NCI-H526 treated with DMSO at 0.1 percent for 48 hours (cell line): ENCODE results near the gene TLR2.
"Not testable (repeated sequence)": the region's sequence is repeated elsewhere in the genome, so short reads cannot be mapped to it uniquely, and the experiment has no call there.

Experiments used
- DNase-seq: peaks from one replicate; lab custom pipeline; 2025; lab: John Stamatoyannopoulos, UW

The TLR2 gene

DNA sequence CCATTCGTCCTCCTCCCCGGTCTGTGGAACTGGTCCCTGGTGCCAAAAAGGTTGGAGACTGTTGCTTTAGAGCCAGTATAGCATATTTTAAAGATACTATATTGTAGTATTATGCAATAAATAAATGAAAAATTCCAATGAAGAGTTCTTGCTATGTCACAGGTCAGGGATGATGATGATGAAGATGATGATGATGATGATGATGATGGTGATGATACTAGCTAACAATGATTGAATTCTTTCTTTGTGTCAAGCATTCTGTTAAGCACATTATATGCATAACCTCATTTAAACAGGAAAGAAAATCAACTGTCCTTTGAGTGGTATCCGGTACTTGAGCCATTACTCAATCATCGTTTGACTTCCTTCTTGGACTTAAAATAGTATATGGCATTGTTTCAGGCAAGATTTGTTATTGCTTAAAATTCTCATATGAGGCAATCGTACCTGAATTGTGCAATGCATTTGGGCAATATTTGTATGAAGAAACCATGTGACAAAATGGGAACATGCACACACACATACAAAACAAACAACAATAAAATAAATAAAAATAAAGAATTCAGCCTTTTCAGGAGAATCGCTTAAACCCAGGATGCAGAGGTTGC lies 22.8 kb upstream of the TLR2 start:
- DNase-seq: no peak

- no peak for DNase-seq
Observed at GRCh38 chr4:153661908-153662307, 22.2 kb upstream of the TLR2 start.

DNA sequence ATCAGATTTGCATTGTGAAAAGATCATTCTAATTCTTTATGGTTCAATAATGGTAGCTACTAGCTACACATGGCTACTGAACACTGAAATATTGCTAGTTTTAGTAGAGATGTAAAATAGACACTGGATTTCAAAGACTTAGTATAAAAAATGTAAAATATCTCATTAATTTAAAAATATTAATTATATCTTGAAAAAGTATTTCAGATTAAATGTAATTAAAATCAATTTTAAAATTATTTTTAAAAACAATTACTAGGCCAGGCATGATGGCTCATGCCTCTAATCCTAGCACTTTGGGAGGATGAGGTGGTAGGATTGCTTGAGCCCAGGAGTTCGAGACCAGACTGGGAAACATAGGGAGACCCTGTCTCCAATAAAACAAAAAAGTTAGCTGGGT lies 20.4 kb upstream of the TLR2 start:
- DNase-seq: no peak

GRCh38 chr4:153666505-153666904 lies 17.6 kb upstream of the TLR2 start:
- DNase-seq: not testable (repeated sequence)

GRCh38 chr4:153668647-153669046 lies 15.4 kb upstream of the TLR2 start:
- no peak for DNase-seq

DNA sequence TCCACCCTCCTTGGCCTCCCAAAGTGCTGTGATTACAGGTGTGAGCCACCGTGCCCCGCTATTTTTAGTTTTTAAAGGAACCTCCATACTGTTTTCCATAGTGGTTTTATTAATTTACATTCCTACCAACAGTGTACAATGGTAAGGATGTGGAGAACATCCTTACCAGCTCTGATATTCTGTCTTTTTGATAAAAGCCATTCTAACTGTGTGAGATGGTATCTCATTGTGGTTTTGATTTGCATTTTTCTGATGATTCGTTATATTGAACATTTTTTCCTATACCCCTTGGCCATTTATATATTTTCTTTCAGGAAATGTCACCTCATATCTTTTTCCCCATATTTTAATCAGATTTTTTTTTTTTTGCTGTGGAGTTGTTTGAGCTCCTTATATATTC lies 14.2 kb upstream of the TLR2 start:
- DNase-seq: no peak

DNA sequence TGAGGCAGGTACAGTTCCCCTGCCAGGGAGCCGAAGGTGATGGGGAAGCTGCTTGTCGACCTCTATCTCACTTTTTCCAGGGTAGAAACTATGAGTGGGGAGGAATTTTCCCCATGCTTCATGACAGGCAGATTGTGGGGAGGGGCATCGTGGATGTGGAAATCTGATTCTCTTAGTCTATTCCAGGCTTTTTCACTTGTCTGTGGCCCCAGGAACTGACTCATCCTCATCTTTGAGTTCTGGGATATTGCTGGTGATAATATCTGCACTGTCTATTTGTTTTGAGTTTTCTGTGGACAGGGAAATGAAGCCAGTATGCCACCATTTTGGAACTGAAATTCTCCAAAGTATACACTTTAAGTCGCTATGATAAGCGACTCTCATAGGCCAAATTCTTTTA lies 7.6 kb upstream of the TLR2 start:
- no peak for DNase-seq

GRCh38 chr4:153676984-153677383 lies 7.1 kb upstream of the TLR2 start:
- no peak for DNase-seq

DNA sequence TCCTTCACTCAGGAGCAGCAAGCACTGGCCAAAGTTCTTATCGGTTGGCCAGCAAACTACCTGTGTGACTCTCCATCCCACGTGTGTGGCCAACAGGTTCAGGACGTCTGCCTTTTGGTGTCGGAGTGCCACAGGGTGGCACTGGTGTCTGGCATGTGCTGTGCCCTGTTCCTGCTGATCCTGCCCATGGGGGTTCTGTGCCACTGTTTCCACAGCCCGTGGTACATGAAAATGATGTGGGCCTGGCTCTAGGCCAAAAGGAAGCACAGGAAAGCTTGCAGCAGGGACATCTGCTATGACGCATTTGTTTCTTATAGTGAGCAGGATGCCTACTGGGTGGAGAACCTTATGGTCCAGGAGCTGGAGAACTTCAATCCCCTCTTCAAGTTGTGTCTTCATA lies 4.6 kb upstream of the TLR2 start:
- DNase-seq: no peak

- no peak for DNase-seq
Observed at GRCh38 chr4:153683763-153684181, 308 bp upstream of the TLR2 start.

- no peak for DNase-seq
Observed at GRCh38 chr4:153684971-153685371, 891 bp downstream of the TLR2 start.

GRCh38 chr4:153704522-153704921 lies 20.4 kb downstream of the TLR2 start:
- DNase-seq: peak; percentile 17

- DNase-seq: no peak
Observed at GRCh38 chr4:153705743-153706468, 21.8 kb downstream of the TLR2 start.

GRCh38 chr4:153706519-153706918 lies 22.4 kb downstream of the TLR2 start:
- DNase-seq: no peak

DNA sequence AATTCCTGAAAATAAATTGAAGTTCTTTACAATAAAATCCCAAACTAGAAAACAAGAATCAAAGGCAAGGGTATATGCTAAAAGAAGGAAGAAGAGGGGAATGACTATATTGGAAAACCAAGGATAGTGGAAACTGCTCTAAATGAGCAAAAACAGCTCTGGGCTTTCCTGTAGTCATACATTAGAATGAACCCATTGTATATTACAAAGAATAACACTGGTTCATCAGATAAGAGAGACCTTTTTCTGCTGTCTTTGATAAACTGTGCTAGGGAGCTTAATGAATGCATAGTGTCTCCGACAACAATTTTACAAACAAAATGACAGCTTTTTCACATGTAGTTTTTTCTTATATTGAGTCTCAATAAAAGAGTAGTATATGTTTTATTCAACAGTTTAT lies 26.6 kb downstream of the TLR2 start:
- no peak for DNase-seq

GRCh38 chr4:153713866-153714646 lies 30.0 kb downstream of the TLR2 start:
- no peak for DNase-seq

DNA sequence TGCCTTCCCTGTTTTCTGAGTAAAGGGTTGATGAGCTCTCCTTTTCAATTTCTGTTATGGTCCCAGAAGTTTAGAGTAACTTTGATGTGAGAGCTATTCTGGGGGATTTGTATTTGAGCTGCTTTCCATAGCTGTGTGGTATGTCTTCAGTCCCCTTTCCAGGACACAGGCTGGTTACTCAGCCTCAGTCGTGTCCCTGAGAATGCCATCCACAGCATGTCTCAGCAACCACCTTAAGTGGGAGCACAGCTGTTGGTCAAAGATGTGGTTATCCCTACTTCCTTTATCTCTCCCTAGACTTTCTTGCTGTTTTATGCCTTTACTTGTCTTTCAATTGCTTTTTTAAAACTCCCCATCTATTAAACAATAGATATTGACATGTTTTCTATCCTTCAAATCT lies 38.0 kb downstream of the TLR2 start:
- DNase-seq: no peak

DNA sequence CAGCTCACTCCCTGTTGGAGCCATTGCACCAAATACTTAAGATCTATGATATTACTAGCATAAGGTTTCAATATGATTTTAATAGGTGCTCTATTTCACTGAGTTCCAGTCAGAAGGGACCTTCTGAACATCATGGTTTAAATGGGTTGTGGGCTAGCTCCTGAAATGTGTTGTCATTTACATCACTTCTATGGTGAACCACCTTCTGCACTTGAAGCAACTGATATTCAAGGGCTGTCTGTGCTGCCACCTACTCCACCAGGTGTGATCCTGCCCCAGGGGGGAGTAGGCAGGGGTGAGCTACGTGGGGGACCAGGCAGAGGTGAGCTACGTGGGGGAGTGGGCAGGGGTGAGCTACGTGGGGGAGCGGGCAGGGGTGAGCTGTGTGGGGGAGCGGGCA lies 40.5 kb downstream of the TLR2 start:
- DNase-seq: no peak

- no peak for DNase-seq
Observed at GRCh38 chr4:153725136-153725830, 41.2 kb downstream of the TLR2 start.

GRCh38 chr4:153725831-153726154 lies 41.7 kb downstream of the TLR2 start:
- DNase-seq: no peak

GRCh38 chr4:153728151-153728550 lies 44.1 kb downstream of the TLR2 start:
- DNase-seq: no peak

DNA sequence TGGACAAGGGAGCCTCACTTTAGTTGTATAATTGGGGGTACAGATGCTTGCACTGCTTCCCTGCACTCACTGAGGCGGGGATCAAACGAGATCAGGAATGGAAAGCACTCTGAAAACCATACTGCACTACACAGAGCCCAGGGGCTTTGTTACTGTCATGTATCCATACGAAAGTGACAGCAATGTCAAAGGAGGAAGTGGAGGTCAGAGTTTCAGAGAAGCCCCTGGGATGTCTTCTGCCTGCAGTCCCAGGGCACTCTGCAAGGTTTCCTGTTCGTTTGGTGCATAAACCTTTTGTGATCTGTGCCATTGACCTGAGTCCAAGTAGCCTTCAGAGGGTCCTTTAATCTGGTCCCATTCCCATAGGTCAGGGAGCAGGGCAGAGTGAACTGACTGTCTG lies 44.6 kb downstream of the TLR2 start:
- no peak for DNase-seq

- DNase-seq: no peak
Observed at GRCh38 chr4:153729895-153730294, 45.8 kb downstream of the TLR2 start.
